ENCODE data around the gene PKD1L1.
"Not testable (repeated sequence)": the region's sequence is repeated elsewhere in the genome, so short reads cannot be mapped to it uniquely, and the experiment has no call there.

The PKD1L1 gene

GRCh38 chr7:47813620-47814260, 134.5 kb downstream of the PKD1L1 start:
- DNase-seq, result no peak

GRCh38 chr7:47812429-47813136, 135.7 kb downstream of the PKD1L1 start:
- DNase-seq, result no peak

GRCh38 chr7:47811632-47812380, 136.5 kb downstream of the PKD1L1 start:
- no peak for DNase-seq

- DNase-seq, result no peak
Measured at GRCh38 chr7:47809387-47809786, 138.9 kb downstream of the PKD1L1 start.

- DNase-seq, result no peak
Measured at GRCh38 chr7:47808321-47808720, 139.9 kb downstream of the PKD1L1 start.

GRCh38 chr7:47807756-47808155, 140.5 kb downstream of the PKD1L1 start:
- no peak for DNase-seq

GRCh38 chr7:47807126-47807525, 141.1 kb downstream of the PKD1L1 start:
- DNase-seq, result no peak

- no peak for DNase-seq
Measured at GRCh38 chr7:47806701-47807103, 141.6 kb downstream of the PKD1L1 start.

- DNase-seq, result no peak
Measured at GRCh38 chr7:47804767-47805545, 143.3 kb downstream of the PKD1L1 start.

- no peak for DNase-seq
Measured at GRCh38 chr7:47803846-47804245, 144.4 kb downstream of the PKD1L1 start.

GRCh38 chr7:47803025-47803424, 145.2 kb downstream of the PKD1L1 start:
- DNase-seq, result no peak

- DNase-seq, result no peak
Measured at GRCh38 chr7:47801423-47801822, 146.8 kb downstream of the PKD1L1 start.

GRCh38 chr7:47799524-47799923, 148.7 kb downstream of the PKD1L1 start:
- DNase-seq, result no peak

- DNase-seq, result no peak
Measured at GRCh38 chr7:47796347-47796746, 151.9 kb downstream of the PKD1L1 start.

- DNase-seq, result no peak
Measured at GRCh38 chr7:47795631-47796030, 152.6 kb downstream of the PKD1L1 start.

- not testable (repeated sequence) for DNase-seq
Measured at GRCh38 chr7:47795126-47795525, 153.1 kb downstream of the PKD1L1 start.

GRCh38 chr7:47794016-47794415, 154.2 kb downstream of the PKD1L1 start:
- no peak for DNase-seq

GRCh38 chr7:47793186-47793585, 155.1 kb downstream of the PKD1L1 start:
- not testable (repeated sequence) for DNase-seq

GRCh38 chr7:47792521-47793121, 155.6 kb downstream of the PKD1L1 start:
- no peak for DNase-seq

- DNase-seq, result no peak
Measured at GRCh38 chr7:47791682-47792081, 156.6 kb downstream of the PKD1L1 start.

GRCh38 chr7:47788083-47788482, 160.2 kb downstream of the PKD1L1 start:
- no peak for DNase-seq

- no peak for DNase-seq
Measured at GRCh38 chr7:47787249-47788069, 160.8 kb downstream of the PKD1L1 start.

All from NCI-H510A (cell line).